HG03139 (cell line): ENCODE results near the gene FNDC10.
"Not testable (repeated sequence)": the region's sequence is repeated elsewhere in the genome, so short reads cannot be mapped to it uniquely, and the experiment has no call there.

Experiments
- ATAC-seq: cut with Tn5 transposase; IDR thresholded peaks from one replicate; pipeline ENCODE4 v1.9.1; 2021; ENCODE audit not compliant: unreplicated experiment

FNDC10 gene

GRCh38 chr1:1567891-1568291, 32.0 kb downstream of the FNDC10 start:
- no peak for ATAC-seq

GRCh38 chr1:1567152-1567875, 32.6 kb downstream of the FNDC10 start:
- ATAC-seq: no peak

- ATAC-seq: no peak
Measured at GRCh38 chr1:1565340-1565739, 34.6 kb downstream of the FNDC10 start.

- no peak for ATAC-seq
Measured at GRCh38 chr1:1564268-1564667, 35.7 kb downstream of the FNDC10 start.

- no peak for ATAC-seq
Measured at GRCh38 chr1:1563688-1564087, 36.2 kb downstream of the FNDC10 start.

GRCh38 chr1:1562556-1563195, 37.3 kb downstream of the FNDC10 start:
- ATAC-seq: no peak

- ATAC-seq: no peak
Measured at GRCh38 chr1:1561801-1562470, 38.0 kb downstream of the FNDC10 start.

GRCh38 chr1:1560178-1560577, 39.8 kb downstream of the FNDC10 start:
- ATAC-seq: no peak

GRCh38 chr1:1559066-1559465, 40.9 kb downstream of the FNDC10 start:
- no peak for ATAC-seq

- ATAC-seq: no peak
Measured at GRCh38 chr1:1558591-1558990, 41.3 kb downstream of the FNDC10 start.

- not testable (repeated sequence) for ATAC-seq
Measured at GRCh38 chr1:1557688-1558087, 42.2 kb downstream of the FNDC10 start.

GRCh38 chr1:1556961-1557360, 43.0 kb downstream of the FNDC10 start:
- not testable (repeated sequence) for ATAC-seq

GRCh38 chr1:1556505-1556904, 43.4 kb downstream of the FNDC10 start:
- no peak for ATAC-seq

- ATAC-seq: no peak
Measured at GRCh38 chr1:1554926-1555915, 44.7 kb downstream of the FNDC10 start.

GRCh38 chr1:1554550-1554925, 45.4 kb downstream of the FNDC10 start:
- no peak for ATAC-seq

- no peak for ATAC-seq
Measured at GRCh38 chr1:1553821-1554494, 46.0 kb downstream of the FNDC10 start.

- no peak for ATAC-seq
Measured at GRCh38 chr1:1552263-1552639, 47.7 kb downstream of the FNDC10 start.

- no peak for ATAC-seq
Measured at GRCh38 chr1:1551524-1552262, 48.2 kb downstream of the FNDC10 start.

- no peak for ATAC-seq
Measured at GRCh38 chr1:1550591-1551432, 49.1 kb downstream of the FNDC10 start.
